PC-9 (cell line): ENCODE results near the gene BMERB1.

Source experiments
- CTCF ChIP-seq: fragments of 200-600 bp; sonication (generic); conservative IDR thresholded peaks from 2 replicates; pipeline ENCODE4 v1.6.1; 2017; ENCODE audit warnings: mixed run types, antibody characterized with exemption, mild to moderate bottlenecking, moderate library complexity
- EZH2 ChIP-seq: fragments of 200-600 bp; sonication (generic); IDR thresholded peaks from 2 replicates; pipeline ENCODE4 v1.8.0; 2017; ENCODE audit warnings: antibody characterized with exemption, low read depth

- TF ChIP-seq CTCF (no peak), EZH2 (no peak)
Observed at GRCh38 chr16:15557258-15557657, 122.9 kb downstream of the BMERB1 start.
